Activated CD8-positive, alpha-beta memory T cell treated with anti-CD3 and anti-CD28 coated beads, Interleukin-2, amount 50 U/mL, for 24 hours (primary cell): Measurements from ENCODE around the gene PAAF1.
"Not testable (repeated sequence)": the region's sequence is repeated elsewhere in the genome, so short reads cannot be mapped to it uniquely, and the experiment has no call there.

ENCODE experiments used
- DNase-seq: peaks from one replicate; pipeline ENCODE4 v3.0.0-alpha.2; 2020; ENCODE audit errors: extremely low read depth

PAAF1 gene

DNA sequence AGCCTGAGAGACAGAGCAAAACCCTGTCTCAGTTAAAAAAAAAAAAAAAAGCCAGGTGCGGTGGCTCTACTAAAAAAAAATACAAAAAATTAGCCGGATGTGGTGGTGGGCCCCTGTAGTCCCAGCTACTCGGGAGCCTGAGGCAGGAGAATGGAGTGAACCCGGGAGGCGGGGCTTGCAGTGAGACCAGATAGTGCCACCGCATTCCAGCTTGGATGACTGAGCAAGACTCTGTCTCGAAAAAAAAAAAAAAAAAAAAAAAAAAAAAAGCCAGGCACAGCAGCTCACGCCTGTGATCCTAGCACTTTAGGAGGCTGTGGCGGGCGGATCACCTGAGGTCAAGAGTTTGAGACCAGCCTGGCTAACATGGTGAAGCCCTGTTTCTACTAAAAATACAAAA is 3.6 kb downstream of the PAAF1 start:
- DNase-seq, result not testable (repeated sequence)

DNA sequence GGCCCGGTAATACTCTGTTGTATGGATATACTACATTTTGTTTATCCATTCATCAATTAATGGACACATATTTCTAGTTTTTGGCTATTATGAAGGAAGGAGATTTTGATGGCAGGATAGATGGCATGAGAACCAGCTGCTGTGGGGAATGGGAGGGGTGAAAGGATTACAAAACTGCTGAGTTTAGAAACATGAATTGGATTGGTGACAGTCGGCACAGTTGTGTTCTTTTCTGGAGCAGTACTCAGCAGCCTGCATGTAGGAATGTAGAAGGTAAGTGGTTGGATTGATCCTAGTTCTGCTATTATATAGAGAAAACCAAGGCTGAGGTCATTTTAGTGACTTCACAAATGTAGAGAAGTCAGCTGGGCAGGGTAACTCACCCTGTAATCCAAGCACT is 7.1 kb downstream of the PAAF1 start:
- no peak for DNase-seq

DNA sequence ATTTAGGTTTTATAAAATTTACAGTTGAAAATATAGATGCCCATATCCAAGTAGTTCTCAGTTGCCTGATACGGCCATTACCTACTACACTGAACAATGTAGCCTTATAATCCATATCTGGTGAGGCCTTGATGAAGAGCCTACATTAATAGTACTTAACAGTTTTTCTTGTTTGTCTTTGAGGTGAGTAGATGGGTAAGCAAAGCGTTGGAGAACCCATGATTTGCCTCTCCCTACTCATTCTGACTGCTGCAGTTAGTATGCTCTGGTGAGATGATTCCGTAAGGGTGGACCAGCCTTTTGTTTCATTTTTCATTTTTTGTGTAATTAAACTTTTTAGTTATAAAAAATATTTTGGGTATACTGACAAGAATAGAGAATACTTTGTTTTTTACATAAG is 11.4 kb downstream of the PAAF1 start:
- no peak for DNase-seq

DNA sequence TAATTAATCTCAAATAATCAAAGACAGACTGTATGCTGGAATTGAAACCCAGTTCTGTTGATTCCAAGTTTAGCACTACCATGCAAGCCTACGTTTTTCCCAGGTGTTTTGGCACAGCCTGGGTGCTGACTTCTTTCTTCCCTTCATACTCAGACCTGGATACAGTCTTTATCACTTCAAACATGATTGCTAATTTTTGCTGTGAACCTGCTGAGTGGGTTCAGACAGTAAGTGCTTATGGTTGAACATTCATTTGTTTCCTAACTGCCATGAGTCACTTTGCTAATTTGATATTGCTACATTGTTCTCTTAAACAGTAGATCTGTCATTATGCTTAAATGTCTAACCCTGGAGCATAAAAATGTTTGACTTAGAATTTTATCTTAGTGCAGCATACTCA is 12.2 kb downstream of the PAAF1 start:
- DNase-seq, result no peak

DNA sequence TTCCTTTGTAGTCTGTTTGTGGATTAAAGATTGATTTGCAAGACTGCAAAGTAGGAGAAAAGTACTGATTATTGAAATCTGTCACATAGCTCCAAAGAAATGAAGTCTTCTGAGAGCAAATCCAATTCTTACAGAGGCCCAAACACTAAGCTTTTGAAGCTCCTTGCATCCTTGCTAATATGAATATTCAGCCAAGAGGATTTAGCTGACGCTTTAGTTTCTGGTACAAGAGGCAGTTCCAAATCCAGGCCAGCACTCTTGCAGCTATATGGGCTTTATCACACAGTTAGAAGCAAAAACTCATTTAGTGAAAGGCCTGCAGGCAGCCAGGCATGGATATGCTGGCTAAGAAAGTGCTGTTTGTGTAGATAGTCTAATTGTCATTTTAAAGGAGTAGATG is 12.7 kb downstream of the PAAF1 start:
- DNase-seq, result no peak

DNA sequence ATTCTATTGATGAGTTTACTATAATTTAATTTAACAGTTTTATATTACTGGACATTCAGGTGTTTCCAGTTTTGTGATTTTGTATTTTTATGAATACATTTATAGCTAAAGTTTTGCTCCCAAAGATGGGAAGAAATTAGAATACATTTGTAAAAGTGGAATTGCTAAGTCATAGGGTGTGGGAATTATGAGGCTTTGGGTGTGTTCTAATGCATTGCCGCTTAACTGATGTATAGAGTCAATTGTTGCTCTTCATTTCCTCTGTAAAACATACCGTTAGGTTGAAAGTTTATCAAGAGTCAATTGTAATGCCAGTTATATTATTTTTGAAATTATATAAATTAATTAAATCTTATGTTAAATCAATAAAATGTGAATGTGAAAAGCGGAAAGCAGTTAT is 16.2 kb downstream of the PAAF1 start:
- no peak for DNase-seq

DNA sequence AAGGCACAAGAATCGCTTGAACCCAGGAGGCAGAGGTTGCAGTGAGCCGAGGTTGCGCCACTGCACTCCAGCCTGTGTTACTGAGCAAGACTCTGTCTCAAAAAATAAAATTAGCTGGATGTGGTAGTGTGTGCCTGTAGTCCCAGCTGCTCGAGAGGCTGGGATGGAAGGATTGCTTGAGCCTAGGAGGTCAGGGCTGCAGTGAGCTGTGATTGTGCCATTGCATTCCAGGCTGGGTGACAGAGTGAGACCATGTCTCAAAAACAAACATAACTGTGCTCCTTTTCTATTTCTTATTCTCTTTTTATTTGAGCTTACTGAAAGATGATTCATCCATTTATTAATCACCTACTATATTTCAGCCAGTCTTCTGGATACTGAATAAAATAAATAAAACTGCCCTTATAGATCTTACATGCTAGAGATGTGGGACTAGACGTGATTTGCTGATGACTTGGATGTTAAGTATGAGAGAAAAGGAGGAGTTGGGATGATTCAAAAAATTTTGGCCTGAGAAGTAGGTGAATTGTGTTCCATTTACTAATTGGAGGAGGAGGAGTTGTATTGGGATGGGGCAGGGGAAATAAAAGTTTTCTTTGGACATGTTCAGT is 18.0 kb downstream of the PAAF1 start:
- DNase-seq, result no peak

DNA sequence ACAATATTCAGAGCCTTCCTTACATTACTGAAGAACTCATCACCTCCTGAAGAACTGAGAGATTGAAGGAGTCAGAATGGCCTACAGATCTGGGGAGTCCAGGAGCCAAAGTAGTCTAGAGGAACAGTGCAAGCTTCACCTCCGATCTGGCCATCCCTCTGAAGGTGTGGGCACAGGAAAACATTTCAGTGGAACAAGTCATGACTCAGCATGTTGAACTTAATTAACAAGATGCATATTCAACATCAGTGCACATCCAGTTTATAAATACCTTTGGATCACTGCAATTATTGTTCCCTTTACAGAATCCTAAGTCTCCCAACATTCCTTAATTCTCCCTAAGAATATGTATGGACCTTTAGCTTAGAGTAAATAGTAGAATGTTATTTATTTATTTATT is 25.5 kb downstream of the PAAF1 start:
- DNase-seq, result no peak

DNA sequence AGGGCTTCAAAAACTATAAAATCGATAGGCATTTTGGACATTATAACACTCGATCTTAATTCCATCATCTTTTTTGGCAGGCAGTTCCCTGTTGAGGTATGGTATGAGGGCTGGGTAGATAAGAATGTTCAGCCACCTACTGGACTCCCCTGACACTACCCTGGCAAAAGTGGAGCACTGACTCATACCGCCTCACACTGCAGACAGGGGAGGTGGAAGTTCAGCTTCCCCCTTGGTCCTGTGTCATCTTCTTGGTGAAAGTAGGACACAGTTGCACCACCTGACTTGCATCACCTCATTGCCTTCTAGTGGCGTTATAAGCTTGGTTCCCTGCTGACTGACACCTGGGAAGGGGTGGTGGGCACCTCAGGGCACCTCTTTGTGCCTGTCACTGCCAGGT is 30.4 kb downstream of the PAAF1 start:
- DNase-seq, result peak; percentile 1

DNA sequence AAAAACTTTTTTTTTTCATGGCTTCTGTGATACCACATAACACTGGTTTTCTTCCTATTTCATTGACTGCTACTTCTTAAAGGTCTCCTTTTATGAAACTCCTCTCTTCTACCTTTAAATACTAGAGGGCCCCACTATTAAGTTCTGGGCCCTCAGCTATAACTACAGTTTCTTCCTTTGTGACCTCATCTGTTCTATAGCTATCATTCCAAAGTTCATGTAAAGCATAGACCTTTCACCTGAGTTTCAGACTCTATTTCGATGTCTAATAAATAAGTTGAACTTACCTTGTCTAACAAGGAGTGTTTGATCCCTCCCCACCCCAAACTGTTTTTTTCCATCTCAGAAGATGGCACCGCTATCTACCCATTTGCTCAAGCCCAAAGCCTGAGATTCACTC is 35.2 kb downstream of the PAAF1 start:
- no peak for DNase-seq

DNA sequence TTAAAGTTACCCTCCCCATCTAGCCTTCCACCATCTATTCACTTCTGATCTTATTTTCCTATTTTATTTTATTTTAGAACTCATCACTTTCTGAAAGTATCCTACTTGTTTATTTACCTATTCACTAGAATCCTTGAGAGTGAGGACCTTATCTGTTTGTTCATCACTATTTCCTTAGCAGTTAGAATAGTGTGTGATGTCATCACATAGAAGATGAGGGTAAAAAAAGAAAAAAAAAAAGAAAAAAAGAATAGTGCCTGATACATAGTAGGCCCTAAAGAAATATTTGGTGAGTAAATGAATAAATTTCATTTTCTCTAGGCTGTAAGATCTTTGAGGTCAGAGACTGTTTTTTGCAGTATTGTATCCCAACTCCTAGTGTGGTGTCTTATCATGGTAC is 36.7 kb downstream of the PAAF1 start:
- no peak for DNase-seq

DNA sequence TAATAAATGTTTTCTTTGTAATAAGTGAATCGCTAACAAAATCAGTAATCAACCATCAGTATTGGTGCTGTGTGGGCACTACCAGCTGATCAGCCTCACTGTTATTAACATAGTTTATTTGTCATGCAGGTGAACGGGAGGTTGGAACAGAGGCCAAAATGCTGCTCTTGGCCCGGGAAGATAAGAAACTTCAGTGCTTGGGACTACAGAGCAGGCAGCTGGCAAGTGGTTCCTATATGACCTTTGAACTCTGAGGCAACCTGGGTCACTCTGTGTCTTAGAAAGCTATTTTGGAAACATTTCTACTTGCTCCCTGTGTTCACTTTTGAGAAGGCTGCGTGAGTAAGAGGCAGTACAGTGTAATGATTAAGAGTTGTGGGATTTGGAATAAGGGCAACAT is 37.5 kb downstream of the PAAF1 start:
- no peak for DNase-seq

DNA sequence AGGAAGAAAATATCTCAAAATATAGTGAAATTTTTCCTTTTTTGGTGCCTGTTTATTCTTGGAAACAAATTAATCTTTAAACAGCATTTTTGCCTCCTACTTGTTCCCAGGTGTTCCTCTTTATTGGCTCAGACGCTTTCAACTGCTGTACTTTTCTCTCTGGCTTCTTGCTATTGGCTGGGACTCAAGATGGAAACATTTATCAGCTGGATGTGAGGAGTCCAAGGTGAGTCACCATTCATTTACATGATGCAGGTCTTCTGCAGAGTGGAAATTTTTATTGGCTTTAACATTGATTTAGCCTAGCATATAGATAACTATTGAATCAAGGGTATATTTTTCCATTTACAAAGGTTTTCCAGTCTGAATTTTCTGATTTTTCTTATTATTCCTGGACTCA is 39.6 kb downstream of the PAAF1 start:
- no peak for DNase-seq

DNA sequence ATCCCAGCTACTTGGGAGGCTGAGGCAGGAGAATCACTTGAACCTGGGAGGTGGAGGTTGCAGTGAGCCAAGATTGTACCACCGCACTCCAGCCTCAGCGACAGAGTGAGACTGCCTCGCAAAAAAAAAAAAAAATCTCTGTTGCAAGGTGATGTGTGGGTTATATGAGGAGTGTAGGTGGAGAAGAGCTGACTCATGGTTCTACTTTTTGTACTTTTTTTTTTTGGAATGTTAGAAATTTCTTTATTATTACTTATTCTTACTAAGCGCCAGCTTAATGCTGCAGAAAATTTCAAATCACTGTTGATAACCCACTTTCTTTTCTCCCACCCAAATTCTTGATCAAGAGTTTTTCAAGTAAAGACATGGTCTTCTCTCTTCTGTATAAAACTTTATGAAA is 44.4 kb downstream of the PAAF1 start:
- no peak for DNase-seq

DNA sequence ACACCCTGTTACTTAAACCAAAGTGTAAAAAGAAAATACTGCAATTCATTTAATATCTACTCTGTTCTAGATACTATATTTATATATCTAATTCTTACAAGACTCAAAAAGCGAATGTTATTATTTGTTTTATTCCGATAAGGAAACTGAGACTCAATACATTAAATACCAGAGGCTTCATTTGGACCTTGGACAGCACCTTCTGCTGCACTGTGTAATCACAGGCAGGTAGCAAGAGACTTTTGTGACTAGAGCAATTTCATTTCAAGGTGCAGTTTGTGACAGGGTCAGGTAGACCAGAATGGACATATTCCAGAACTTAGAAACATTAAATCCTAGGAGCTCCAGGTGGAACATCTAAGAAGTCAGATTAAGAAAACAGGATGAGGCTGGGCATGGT is 52.6 kb downstream of the PAAF1 start:
- no peak for DNase-seq

DNA sequence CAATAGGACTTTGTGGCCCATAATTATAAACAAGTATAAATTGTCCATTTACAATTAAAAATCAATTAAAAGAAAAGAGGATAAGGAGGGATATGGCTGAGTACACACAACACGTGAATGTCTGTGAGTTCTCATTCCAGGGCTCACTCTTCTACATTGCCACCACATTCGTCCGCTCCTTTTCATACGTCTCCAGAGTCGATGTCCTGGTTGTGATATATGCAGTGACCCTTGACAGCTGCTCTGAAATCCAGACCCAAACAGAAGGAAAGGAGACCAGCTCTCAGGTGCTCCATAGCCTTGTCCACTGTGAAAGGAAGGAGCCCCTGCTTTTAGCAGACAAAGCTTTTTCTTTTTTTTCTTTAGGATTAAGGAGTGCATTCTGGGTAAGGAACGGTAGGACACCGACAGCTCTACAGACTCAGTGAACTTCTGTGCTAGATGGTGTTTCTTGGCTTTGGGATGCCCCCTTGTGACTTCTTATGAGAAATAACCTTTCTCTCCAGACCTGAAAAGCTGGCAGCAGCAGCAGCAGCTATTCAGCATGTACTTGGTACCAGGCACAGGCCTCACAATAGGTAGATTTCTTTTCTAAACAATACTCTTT is 54.3 kb downstream of the PAAF1 start:
- DNase-seq, result no peak

DNA sequence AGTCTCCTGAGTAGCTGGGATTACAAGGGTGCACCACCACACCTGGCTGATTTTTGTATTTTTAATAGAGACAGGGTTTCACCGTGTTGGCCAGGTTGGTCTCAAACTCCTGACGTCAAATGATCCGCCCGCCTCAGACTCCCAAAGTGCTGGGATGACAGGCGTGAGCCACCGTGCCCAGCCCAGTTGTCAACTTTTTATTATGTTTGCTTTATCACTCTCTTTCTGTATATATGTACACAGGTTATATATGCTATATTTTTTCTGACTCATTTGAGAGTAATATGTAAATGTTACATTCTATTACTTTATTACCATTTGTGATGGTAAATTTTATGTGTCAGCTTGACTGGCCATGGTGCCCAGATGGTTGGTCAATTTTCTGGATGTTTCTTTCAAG is 55.2 kb downstream of the PAAF1 start:
- no peak for DNase-seq

DNA sequence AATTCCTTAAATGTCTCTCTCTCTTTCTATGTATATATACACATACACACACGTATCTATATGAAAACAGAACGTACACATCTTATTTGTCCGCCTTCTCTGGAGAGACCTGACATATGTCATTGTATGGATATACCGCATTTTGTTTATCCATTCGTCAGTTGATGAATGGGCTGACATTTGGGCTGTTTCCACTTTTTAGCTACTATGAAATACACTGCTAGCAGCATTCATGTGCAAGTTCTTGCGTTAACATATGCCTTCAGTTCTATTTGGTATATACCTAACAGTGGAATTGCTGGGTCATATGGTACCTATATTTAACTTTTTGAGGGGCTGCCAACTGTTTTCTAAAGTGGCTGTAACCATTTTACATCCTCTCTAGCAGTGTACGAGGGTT is 56.0 kb downstream of the PAAF1 start:
- DNase-seq, result no peak

DNA sequence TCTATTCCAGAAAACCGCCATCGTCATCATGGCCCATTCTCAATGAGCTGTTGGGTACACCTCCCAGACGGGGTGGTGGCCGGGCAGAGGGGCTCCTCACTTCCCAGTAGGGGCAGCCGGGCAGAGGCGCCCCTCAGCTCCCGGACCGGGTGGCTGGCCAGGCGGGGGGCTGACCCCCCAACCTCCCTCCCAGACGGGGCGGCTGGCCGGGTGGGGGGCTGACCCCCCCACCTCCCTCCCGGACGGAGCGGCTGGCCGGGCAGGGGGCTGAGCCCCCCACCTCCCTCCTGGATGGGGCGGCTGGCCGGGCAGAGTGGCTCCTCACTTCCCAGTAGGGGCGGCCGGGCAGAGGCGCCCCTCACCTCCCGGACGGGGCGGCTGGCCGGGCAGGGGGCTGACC is 59.2 kb downstream of the PAAF1 start:
- DNase-seq, result not testable (repeated sequence)

DNA sequence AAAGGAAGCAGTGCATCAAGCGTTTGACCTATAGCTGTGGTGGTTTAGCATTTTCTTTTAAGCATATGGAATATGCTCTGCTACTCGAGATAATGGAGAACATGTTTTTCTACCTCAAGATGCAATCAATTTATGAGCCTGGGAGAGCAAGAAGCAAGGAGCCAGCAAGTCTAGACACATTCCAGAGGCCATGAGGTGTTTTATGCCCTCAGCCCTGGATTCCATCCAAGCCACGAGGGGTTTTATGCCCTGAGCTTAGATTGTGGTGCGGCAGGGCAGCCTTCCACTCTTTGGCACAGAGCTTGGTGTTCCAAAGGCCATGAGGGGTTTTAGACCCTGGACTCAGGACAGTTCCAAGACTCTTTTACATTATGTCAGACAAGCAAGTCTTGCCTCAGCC is 62.3 kb downstream of the PAAF1 start:
- no peak for DNase-seq

DNA sequence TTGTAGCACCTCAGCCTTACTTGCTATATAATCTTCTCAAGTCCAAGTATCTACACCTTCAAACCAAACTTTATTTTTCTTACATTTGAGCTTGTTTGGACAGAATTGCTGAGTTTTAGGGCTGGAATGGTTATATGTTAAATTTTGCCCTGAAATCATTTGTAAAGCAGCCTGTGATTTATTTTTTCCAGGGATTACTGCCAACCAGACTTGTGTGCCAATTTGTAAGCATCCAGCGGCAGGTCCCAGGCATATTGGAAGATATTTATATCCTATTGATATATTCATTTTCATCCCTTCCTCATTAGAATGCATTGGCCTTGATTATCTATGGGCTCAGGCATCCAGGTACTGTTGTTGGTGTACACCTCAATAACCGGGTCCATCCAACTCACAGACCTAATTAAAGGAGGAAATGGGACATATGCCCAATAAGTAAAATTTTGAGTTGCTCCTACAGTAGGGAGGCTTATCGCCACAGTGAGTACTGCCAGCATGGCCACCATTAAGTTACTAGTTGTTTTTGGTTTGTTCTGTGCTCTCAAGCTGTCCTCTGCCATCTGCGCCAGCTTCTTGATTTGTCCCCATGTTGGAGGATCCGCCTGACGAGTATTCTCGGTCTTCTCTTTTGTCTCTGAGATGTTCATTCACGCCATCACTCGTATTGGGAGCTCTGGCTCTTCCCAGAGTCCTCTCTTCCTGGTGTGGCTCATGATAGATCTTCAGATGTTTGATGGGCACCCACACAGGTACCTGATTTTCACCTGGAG is 64.2 kb downstream of the PAAF1 start:
- no peak for DNase-seq

DNA sequence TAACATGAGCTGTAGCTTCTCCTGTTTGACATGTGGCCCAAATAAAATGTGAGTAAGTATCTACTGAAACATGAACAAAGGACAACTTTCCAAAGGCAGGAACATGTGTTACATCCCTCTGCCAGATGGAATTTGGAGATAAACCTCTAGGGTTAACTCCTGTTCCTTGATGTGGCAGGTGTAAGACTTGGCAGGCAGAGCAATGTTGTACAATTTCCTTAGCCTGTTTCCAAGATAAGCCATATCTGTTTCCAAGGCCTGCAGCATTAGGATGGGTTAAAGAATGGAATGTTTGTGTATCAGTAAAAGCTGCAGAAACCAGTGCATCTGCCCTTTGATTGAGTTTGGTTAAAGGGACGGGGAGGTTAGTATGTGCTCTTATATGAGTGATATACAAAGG is 65.2 kb downstream of the PAAF1 start:
- DNase-seq, result no peak

DNA sequence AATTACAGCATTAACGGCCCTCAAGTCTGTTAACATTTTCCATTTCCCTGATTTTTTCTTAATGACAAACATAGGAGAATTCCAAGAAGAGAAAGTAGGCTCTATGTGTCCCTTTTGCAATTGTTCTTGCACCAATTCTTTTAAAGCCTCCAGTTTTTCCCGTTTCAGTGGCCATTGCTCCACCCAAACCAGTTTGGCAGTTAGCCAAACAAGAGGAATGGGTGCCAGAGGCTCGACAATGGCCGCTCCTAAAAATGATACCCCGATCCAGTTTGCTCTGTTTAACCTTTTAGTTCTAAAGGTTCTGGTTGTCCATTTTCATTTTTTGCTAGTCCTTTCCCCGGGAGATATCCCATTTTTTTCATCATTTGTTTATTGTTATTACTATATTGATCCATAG is 67.3 kb downstream of the PAAF1 start:
- no peak for DNase-seq

DNA sequence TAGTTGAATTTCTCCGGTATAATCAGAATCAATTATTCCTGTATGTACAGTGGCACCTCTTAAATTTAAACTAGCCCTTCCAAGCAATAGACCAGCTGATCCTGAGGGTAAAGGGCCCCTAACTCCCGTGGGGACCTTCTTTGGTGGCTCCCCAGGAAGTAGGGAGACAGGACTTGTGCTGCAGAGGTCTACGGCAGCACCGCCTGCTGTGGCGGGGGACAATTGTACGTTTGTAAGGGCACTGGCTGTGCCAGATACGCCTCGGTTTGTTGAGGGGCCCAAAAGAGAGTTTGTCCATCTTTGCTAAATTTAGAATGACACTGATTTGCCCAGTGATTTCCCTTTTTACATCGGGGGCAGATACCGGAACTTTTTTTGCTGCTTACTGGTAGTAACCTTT is 68.1 kb downstream of the PAAF1 start:
- DNase-seq, result no peak
